PFSK-1 (cell line): Measurements from ENCODE around the gene RGS3.

ENCODE experiments used
- POLR2AphosphoS5 ChIP-seq: IDR thresholded peaks from 2 replicates; pipeline ENCODE4 v1.6.1; 2012; ENCODE audit warnings: low read depth, mild to moderate bottlenecking, control low read depth, low read length, moderate library complexity
- REST ChIP-seq, 2 experiments: IDR thresholded peaks; 2 replicates each; pipeline versions ENCODE4 v1.6.1 to v1.8.0; 2011 to 2012; ENCODE audit warnings: low read depth in 2 of 2, low read length in 2 of 2, control low read depth in 1 of 2, inconsistent platforms in 1 of 2, mild to moderate bottlenecking in 1 of 2, moderate library complexity in 1 of 2; ENCODE audit not compliant: insufficient read depth in 1 of 2
- TAF1 ChIP-seq: IDR thresholded peaks from 2 replicates; pipeline ENCODE4 v1.6.1; 2012; ENCODE audit warnings: low read length, control low read depth, borderline replicate concordance; ENCODE audit not compliant: insufficient read depth

GRCh38 chr9:113621980-113622379, 158.5 kb downstream of the RGS3 start:
- no peak for TF ChIP-seq REST (IDR thresholded peaks at IDR 0.05; ENCODE audit: insufficient read depth in 1 of 2, low read depth in 2 of 2, low read length in 2 of 2)
- no peak for TF ChIP-seq POLR2AphosphoS5
- no peak for TF ChIP-seq TAF1
